ENCODE results near the gene IER5L.

IER5L gene

DNA sequence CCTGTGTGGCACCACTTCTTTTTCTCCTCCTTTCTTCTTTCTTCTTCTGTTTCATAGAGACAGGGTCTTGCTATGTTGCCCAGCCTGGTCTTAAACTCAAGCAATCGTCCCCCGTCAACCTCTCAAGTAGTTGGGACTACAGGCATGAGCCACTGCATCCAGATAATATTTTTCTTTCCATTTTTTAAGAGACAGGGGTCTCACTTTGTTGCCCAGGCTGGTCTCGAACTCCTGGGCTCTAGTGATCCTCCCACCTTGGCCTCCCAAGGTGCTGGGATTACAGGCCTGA, 47.4 kb upstream of the IER5L start:
- DNase-seq (ENCODE audit: low read depth in 1 of 2, low spot score in 1 of 2): no peak
- H3K27ac ChIP-seq (replicated peaks): no peak overlapping the region
- no peak overlapping the region for H3K4me3 ChIP-seq (replicated peaks; ENCODE audit: insufficient read depth, low read length)
- no peaks in the 10 kb centered on the region for H3K27me3 ChIP-seq (ENCODE audit: insufficient read depth, poor library complexity, severe bottlenecking)
- TF ChIP-seq POLR2AphosphoS5 (IDR thresholded peaks at IDR 0.05; ENCODE audit: low read depth) (no peak), GABPA (IDR thresholded peaks at IDR 0.05; ENCODE audit: low read depth) (no peak), SPI1 (IDR thresholded peaks at IDR 0.05; ENCODE audit: borderline replicate concordance, low read depth) (no peak)
- TF ChIP-seq, protein P1, sequence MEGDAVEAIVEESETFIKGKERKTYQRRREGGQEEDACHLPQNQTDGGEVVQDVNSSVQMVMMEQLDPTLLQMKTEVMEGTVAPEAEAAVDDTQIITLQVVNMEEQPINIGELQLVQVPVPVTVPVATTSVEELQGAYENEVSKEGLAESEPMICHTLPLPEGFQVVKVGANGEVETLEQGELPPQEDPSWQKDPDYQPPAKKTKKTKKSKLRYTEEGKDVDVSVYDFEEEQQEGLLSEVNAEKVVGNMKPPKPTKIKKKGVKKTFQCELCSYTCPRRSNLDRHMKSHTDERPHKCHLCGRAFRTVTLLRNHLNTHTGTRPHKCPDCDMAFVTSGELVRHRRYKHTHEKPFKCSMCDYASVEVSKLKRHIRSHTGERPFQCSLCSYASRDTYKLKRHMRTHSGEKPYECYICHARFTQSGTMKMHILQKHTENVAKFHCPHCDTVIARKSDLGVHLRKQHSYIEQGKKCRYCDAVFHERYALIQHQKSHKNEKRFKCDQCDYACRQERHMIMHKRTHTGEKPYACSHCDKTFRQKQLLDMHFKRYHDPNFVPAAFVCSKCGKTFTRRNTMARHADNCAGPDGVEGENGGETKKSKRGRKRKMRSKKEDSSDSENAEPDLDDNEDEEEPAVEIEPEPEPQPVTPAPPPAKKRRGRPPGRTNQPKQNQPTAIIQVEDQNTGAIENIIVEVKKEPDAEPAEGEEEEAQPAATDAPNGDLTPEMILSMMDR (IDR thresholded peaks at IDR 0.05; ENCODE audit: insufficient read depth, low read length): no peak
- TF ChIP-seq, protein P2, sequence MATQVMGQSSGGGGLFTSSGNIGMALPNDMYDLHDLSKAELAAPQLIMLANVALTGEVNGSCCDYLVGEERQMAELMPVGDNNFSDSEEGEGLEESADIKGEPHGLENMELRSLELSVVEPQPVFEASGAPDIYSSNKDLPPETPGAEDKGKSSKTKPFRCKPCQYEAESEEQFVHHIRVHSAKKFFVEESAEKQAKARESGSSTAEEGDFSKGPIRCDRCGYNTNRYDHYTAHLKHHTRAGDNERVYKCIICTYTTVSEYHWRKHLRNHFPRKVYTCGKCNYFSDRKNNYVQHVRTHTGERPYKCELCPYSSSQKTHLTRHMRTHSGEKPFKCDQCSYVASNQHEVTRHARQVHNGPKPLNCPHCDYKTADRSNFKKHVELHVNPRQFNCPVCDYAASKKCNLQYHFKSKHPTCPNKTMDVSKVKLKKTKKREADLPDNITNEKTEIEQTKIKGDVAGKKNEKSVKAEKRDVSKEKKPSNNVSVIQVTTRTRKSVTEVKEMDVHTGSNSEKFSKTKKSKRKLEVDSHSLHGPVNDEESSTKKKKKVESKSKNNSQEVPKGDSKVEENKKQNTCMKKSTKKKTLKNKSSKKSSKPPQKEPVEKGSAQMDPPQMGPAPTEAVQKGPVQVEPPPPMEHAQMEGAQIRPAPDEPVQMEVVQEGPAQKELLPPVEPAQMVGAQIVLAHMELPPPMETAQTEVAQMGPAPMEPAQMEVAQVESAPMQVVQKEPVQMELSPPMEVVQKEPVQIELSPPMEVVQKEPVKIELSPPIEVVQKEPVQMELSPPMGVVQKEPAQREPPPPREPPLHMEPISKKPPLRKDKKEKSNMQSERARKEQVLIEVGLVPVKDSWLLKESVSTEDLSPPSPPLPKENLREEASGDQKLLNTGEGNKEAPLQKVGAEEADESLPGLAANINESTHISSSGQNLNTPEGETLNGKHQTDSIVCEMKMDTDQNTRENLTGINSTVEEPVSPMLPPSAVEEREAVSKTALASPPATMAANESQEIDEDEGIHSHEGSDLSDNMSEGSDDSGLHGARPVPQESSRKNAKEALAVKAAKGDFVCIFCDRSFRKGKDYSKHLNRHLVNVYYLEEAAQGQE (IDR thresholded peaks at IDR 0.05; ENCODE audit: insufficient replicate concordance, low read depth): no peak

DNA sequence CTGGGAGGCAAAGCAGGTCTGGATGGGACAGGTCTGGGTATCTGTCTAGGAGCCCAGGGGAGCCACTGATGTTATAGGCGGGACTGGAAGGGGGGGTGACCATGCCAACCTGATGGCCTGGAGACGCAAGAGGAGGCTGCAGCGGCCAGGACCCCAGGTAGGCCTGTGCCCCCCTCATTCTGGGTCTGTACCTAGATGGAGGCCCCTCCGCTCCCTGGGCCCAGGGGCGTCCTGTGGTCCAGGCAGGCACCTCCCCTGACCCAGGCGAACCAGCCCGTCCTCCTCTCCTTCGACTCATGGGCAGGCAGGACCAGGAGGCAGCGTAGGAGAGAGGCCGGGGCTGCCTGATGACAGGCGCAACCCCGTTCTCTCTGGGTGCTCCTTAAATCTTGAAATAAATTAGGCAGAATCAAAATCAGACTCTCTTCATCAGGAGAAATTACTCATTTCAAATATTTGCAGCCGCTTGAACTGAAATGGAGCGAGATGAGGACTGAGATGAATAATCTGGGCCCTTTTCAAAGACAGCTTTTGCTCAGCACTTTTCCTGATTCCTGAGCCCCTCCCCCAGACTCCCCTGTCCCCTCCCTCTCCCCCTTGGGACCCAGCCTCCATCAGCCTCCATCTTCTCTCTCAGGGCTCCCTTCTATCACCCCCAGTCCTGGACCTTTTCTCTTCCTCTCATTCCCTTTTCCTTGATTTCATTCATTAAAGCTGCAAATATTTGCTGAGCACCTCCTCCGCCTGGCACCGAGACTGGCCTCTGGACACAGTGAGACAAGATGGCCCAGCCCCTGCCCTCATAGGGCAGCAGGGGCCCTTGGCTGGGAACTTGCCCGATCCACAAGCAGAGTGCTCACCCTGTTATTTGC, 46.8 kb upstream of the IER5L start:
- no peak for DNase-seq (ENCODE audit: low read depth in 1 of 2, low spot score in 1 of 2)
- Histone ChIP-seq H3K4me3 (replicated peaks; ENCODE audit: insufficient read depth, low read length) (no peak overlapping the region), H3K27ac (replicated peaks) (no peak overlapping the region), H3K27me3 (ENCODE audit: insufficient read depth, poor library complexity, severe bottlenecking) (no peaks in the 10 kb centered on the region)
- TF ChIP-seq, protein P1 (IDR thresholded peaks at IDR 0.05; ENCODE audit: insufficient read depth, low read length): no peak
- TF ChIP-seq POLR2AphosphoS5 (IDR thresholded peaks at IDR 0.05; ENCODE audit: low read depth) (no peak), GABPA (IDR thresholded peaks at IDR 0.05; ENCODE audit: low read depth) (no peak), SPI1 (IDR thresholded peaks at IDR 0.05; ENCODE audit: borderline replicate concordance, low read depth) (no peak)
- TF ChIP-seq, protein P2 (IDR thresholded peaks at IDR 0.05; ENCODE audit: insufficient replicate concordance, low read depth): no peak

DNA sequence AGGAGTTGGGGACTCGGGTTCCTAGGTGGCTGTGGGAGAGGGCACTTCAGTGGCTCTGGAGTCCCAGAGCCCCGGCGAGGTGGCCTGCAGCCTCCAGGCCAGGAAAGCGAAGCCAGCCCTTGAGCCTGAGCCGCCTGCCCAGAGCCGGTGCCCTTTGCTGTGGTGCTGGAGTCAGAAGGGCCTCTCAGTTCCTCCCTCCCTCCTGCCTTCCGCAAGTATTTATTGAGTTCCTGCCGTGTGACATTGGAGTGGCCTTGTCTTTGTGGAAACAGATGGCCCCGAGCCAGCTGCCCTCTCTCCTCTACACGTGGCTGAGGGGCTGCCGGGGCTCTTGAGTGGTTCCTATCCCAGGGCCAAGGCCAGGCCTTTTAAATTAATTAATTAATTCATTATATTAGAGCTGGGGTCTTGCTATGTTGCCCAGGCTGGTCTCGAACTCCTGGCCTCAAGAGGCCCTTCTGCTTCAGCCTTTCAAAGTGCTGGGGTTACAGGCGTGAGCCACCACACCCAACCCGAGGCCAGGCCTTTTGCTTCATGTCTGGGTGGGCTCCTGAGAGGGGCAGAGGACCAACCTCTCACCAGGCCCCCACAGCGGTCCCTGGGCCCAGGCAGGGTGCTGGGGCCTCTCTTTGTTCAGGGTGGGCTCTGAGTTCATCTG, 45.6 kb upstream of the IER5L start:
- Histone ChIP-seq H3K4me3 (replicated peaks; ENCODE audit: insufficient read depth, low read length) (no peak overlapping the region), H3K27ac (replicated peaks) (no peak overlapping the region), H3K27me3 (ENCODE audit: insufficient read depth, poor library complexity, severe bottlenecking) (no peaks in the 10 kb centered on the region)
- TF ChIP-seq, protein P1 (IDR thresholded peaks at IDR 0.05; ENCODE audit: insufficient read depth, low read length): no peak
- no peak for TF ChIP-seq GABPA (IDR thresholded peaks at IDR 0.05; ENCODE audit: low read depth)
- TF ChIP-seq, protein P2 (IDR thresholded peaks at IDR 0.05; ENCODE audit: insufficient replicate concordance, low read depth): no peak
- DNase-seq (ENCODE audit: low read depth in 1 of 2, low spot score in 1 of 2): no peak

Measured in HL-60 (cell line).